ENCODE results near the gene SYT8. TPM values are rescaled to one million over a fixed set of nuclear protein-coding genes. Genes with fewer than 3 reads are reported as not detected.

The SYT8 gene
- total RNA-seq, 2 experiments from 2014 or later, result not detected

- CTCF ChIA-PET (ENCODE audit: unreplicated experiment), result no interaction called here
- no TSS peak for BruUV-seq (replicated peaks)
- POLR2A ChIA-PET, result no interaction called here
- no peak overlapping the region for H3K27ac ChIP-seq (ENCODE audit: low read depth, low read length, poor library complexity, severe bottlenecking)
- TF ChIP-seq EZH2phosphoT487 (IDR thresholded peaks at IDR 0.05; ENCODE audit: borderline replicate concordance, low read depth, low read length), result no peak
- TF ChIP-seq, protein P1, sequence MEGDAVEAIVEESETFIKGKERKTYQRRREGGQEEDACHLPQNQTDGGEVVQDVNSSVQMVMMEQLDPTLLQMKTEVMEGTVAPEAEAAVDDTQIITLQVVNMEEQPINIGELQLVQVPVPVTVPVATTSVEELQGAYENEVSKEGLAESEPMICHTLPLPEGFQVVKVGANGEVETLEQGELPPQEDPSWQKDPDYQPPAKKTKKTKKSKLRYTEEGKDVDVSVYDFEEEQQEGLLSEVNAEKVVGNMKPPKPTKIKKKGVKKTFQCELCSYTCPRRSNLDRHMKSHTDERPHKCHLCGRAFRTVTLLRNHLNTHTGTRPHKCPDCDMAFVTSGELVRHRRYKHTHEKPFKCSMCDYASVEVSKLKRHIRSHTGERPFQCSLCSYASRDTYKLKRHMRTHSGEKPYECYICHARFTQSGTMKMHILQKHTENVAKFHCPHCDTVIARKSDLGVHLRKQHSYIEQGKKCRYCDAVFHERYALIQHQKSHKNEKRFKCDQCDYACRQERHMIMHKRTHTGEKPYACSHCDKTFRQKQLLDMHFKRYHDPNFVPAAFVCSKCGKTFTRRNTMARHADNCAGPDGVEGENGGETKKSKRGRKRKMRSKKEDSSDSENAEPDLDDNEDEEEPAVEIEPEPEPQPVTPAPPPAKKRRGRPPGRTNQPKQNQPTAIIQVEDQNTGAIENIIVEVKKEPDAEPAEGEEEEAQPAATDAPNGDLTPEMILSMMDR (conservative IDR thresholded peaks at IDR 0.05; ENCODE audit: low read length), result no peak
- peaks cover 45% of the 10 kb centered on the region for H3K4me1 ChIP-seq (ENCODE audit: insufficient read depth, low read length, poor library complexity, severe bottlenecking)
- DNase-seq (ENCODE audit: low spot score), result no peak
- H2AFZ ChIP-seq (ENCODE audit: low read length), result no peak overlapping the region
- H3K4me2 ChIP-seq (ENCODE audit: low read length), result no peak overlapping the region
- H3K4me3 ChIP-seq (ENCODE audit: low read depth, low read length, poor library complexity, severe bottlenecking), result no peak overlapping the region
- H3K9me3 ChIP-seq (ENCODE audit: low read length), result no peaks in the 10 kb centered on the region
- H4K20me1 ChIP-seq (ENCODE audit: insufficient read depth, low read length), result no peaks in the 10 kb centered on the region
- no peaks in the 10 kb centered on the region for H3K79me2 ChIP-seq (ENCODE audit: insufficient read depth, low read depth, low read length)
- intact Hi-C loops (cut with micrococcal nuclease; ENCODE audit: unreplicated experiment), result no loop called here
- H3K36me3 ChIP-seq (ENCODE audit: insufficient read depth, low read length), result no peaks in the 10 kb centered on the region
- no peaks in the 10 kb centered on the region for H3K9me2 ChIP-seq (ENCODE audit: insufficient read depth, low read length)
These were observed 8.3 kb downstream of the SYT8 start for GRCh38 chr11:1843098-1843473.

DNA sequence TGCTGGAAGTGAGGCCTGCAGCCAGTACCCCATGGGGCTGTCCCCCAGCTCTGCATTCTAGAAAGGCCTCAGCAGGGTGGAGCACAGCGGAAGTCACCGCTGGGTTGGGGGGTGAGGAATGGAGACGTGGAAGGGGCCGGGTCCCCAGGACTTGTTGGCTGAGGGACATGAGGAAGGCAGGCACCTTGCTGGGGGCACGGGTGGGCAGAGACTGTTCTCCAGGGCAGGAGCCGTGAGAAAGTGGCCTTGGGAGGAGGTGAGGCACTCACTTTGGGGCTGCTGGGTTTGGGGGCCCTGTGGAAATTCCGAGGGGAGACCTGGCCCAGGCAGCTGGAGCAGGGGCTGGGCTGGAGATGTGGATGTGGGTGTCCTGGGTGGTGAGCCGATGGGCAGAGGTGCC is 9.0 kb downstream of the SYT8 start:
- ChIA-PET CTCF (ENCODE audit: unreplicated experiment) (no interaction called here), POLR2A (no interaction called here)
- H3K79me2 ChIP-seq (ENCODE audit: insufficient read depth, low read depth, low read length), result no peaks in the 10 kb centered on the region
- no peaks in the 10 kb centered on the region for H3K36me3 ChIP-seq (ENCODE audit: insufficient read depth, low read length)
- DNase-seq (ENCODE audit: low spot score), result no peak
- H2AFZ ChIP-seq (ENCODE audit: low read length), result no peak overlapping the region
- H3K4me3 ChIP-seq (ENCODE audit: low read depth, low read length, poor library complexity, severe bottlenecking), result no peak overlapping the region
- TF ChIP-seq, protein P1 (conservative IDR thresholded peaks at IDR 0.05; ENCODE audit: low read length), result no peak
- no peak for TF ChIP-seq EZH2phosphoT487 (IDR thresholded peaks at IDR 0.05; ENCODE audit: borderline replicate concordance, low read depth, low read length)
- no peaks in the 10 kb centered on the region for H3K9me3 ChIP-seq (ENCODE audit: low read length)
- BruUV-seq (replicated peaks), result no TSS peak
- no peaks in the 10 kb centered on the region for H4K20me1 ChIP-seq (ENCODE audit: insufficient read depth, low read length)
- peaks cover 39% of the 10 kb centered on the region for H3K4me1 ChIP-seq (ENCODE audit: insufficient read depth, low read length, poor library complexity, severe bottlenecking)
- intact Hi-C loops (cut with micrococcal nuclease; ENCODE audit: unreplicated experiment), result no loop called here
- no peaks in the 10 kb centered on the region for H3K9me2 ChIP-seq (ENCODE audit: insufficient read depth, low read length)
- no peak overlapping the region for H3K27ac ChIP-seq (ENCODE audit: low read depth, low read length, poor library complexity, severe bottlenecking)
- H3K4me2 ChIP-seq (ENCODE audit: low read length), result no peak overlapping the region

- ChIA-PET POLR2A (no interaction called here), CTCF (ENCODE audit: unreplicated experiment) (no interaction called here)
- Histone ChIP-seq H3K4me2 (ENCODE audit: low read length) (no peak overlapping the region), H2AFZ (ENCODE audit: low read length) (no peak overlapping the region), H4K20me1 (ENCODE audit: insufficient read depth, low read length) (no peaks in the 10 kb centered on the region), H3K9me3 (ENCODE audit: low read length) (no peaks in the 10 kb centered on the region), H3K27ac (ENCODE audit: low read depth, low read length, poor library complexity, severe bottlenecking) (no peak overlapping the region), H3K4me3 (ENCODE audit: low read depth, low read length, poor library complexity, severe bottlenecking) (no peak overlapping the region), H3K36me3 (ENCODE audit: insufficient read depth, low read length) (no peaks in the 10 kb centered on the region), H3K4me1 (ENCODE audit: insufficient read depth, low read length, poor library complexity, severe bottlenecking) (peaks cover 33% of the 10 kb centered on the region), H3K9me2 (ENCODE audit: insufficient read depth, low read length) (no peaks in the 10 kb centered on the region), H3K79me2 (ENCODE audit: insufficient read depth, low read depth, low read length) (no peaks in the 10 kb centered on the region)
- TF ChIP-seq EZH2phosphoT487 (IDR thresholded peaks at IDR 0.05; ENCODE audit: borderline replicate concordance, low read depth, low read length), result no peak
- TF ChIP-seq, protein P1 (conservative IDR thresholded peaks at IDR 0.05; ENCODE audit: low read length), result no peak
- DNase-seq (ENCODE audit: low spot score), result no peak
- intact Hi-C loops (cut with micrococcal nuclease; ENCODE audit: unreplicated experiment), result no loop called here
- BruUV-seq (replicated peaks), result no TSS peak
These were observed 9.7 kb downstream of the SYT8 start for GRCh38 chr11:1844221-1845094.
